H1 (cell line): ENCODE measurements around the gene ARHGAP18. TPM values are rescaled to one million over a fixed set of nuclear protein-coding genes. Genes with fewer than 3 reads are reported as not detected.

Experiments used
- CTCF ChIA-PET: fragments of 300-600 bp; sonication (Branson Sonifier 250); formaldehyde crosslinking; loops from one replicate; lab custom pipeline; 2021; ENCODE audit not compliant: partially characterized antibody; lab: Charles Lee
- POLR2A ChIA-PET: fragments of 300-600 bp; sonication (Branson Sonifier 250); formaldehyde crosslinking; loops from one replicate; lab custom pipeline; 2021; ENCODE audit warnings: inconsistent platforms; ENCODE audit not compliant: partially characterized antibody; lab: Charles Lee
- DNase-seq, 2 experiments: peaks; one replicate each; pipeline versions ENCODE4 v3.0.0 to v3.0.0-alpha.2; 2010 to 2022; ENCODE audit warnings: low spot score in 2 of 2, low read depth in 1 of 2, mixed read lengths in 1 of 2
- FAIRE-seq: peaks from 2 replicates; lab custom pipeline; 2011; peaks lifted over from hg19 to GRCh38; lab: Jason Lieb, UNC
- H2AFZ ChIP-seq: 2 replicates; pipeline ENCODE4 v1.8.1; 2012; ENCODE audit warnings: low read length, inconsistent platforms
- H2AK5ac ChIP-seq: 2 replicates; pipeline ENCODE4 v1.6.1; 2013; ENCODE audit warnings: low read depth, low read length
- H2BK120ac ChIP-seq: replicated peaks from 2 replicates; pipeline ENCODE3; 2013; ENCODE audit warnings: low read depth, low read length, inconsistent platforms
- H2BK12ac ChIP-seq: 2 replicates; pipeline ENCODE4 v1.6.1; 2013; ENCODE audit warnings: low read depth, low read length
- H2BK15ac ChIP-seq: 2 replicates; pipeline ENCODE4 v1.6.1; 2013; ENCODE audit warnings: low read length
- H2BK20ac ChIP-seq: 2 replicates; pipeline ENCODE4 v1.6.1; 2013; ENCODE audit warnings: low read length
- H2BK5ac ChIP-seq: 2 replicates; pipeline ENCODE4 v1.6.1; 2013; ENCODE audit warnings: low read depth, low read length
- H3K14ac ChIP-seq: 2 replicates; pipeline ENCODE4 v1.6.1; 2013; ENCODE audit warnings: inconsistent platforms; ENCODE audit not compliant: insufficient read length
- H3K18ac ChIP-seq: 2 replicates; pipeline ENCODE4 v1.6.1; 2013; ENCODE audit warnings: low read length; ENCODE audit errors: extremely low read depth
- H3K23ac ChIP-seq: 2 replicates; pipeline ENCODE4 v1.6.1; 2013; ENCODE audit warnings: inconsistent platforms; ENCODE audit not compliant: insufficient read length
- H3K23me2 ChIP-seq: 2 replicates; pipeline ENCODE4 v1.6.1; 2013; ENCODE audit warnings: low read depth, low read length
- H3K27ac ChIP-seq: 2 replicates; pipeline ENCODE4 v1.6.1; 2011; ENCODE audit warnings: low read depth, low read length, inconsistent platforms
- H3K27me3 ChIP-seq, 4 experiments: replicated peaks in 1 of 4; 1 replicate in 1 of 4; 2 replicates in 3 of 4; pipeline versions ENCODE4 v1.6.1 to v1.8.1; 2011 to 2013; ENCODE audit warnings: low read length in 3 of 4, mild to moderate bottlenecking in 3 of 4, inconsistent platforms in 2 of 4, mixed read lengths in 2 of 4, moderate library complexity in 1 of 4; ENCODE audit not compliant: control insufficient read depth in 3 of 4, insufficient read depth in 3 of 4; ENCODE audit errors: extremely low read depth in 1 of 4
- H3K36me3 ChIP-seq, 4 experiments: 2 replicates each; pipeline versions ENCODE4 v1.6.1 to v1.8.1; 2011 to 2013; ENCODE audit warnings: mild to moderate bottlenecking in 4 of 4, low read length in 3 of 4, moderate library complexity in 2 of 4, control low read depth in 1 of 4, inconsistent platforms in 1 of 4; ENCODE audit not compliant: insufficient read depth in 4 of 4, control insufficient read depth in 2 of 4
- H3K4ac ChIP-seq: replicated peaks from 2 replicates; pipeline ENCODE3; 2013; ENCODE audit warnings: low read length, low read depth, mixed read lengths, inconsistent platforms; ENCODE audit not compliant: insufficient read length
- H3K4me1 ChIP-seq, 4 experiments: replicated peaks in 1 of 4; 1 replicate in 1 of 4; 2 replicates in 3 of 4; pipeline versions ENCODE4 v1.6.1 to v1.8.1; 2011 to 2013; ENCODE audit warnings: low read length in 3 of 4, inconsistent platforms in 2 of 4, mixed read lengths in 1 of 4; ENCODE audit not compliant: insufficient read depth in 4 of 4, control insufficient read depth in 3 of 4
- H3K4me2 ChIP-seq, 2 experiments: 2 replicates each; pipeline versions ENCODE4 v1.6.1 to v1.8.1; 2011 to 2013; ENCODE audit warnings: low read depth in 2 of 2, low read length in 2 of 2, control low read depth in 1 of 2, inconsistent platforms in 1 of 2, mild to moderate bottlenecking in 1 of 2; ENCODE audit not compliant: insufficient read depth in 1 of 2
- H3K4me3 ChIP-seq, 4 experiments: fragments of 200-600, 300-600 bp in 1 of 4; sonication (generic), shearing (Covaris generic), sonication (Bioruptor Twin) in 1 of 4; 2 replicates each; pipeline versions ENCODE4 v1.5.1 to v1.8.1; 2011 to 2016; ENCODE audit warnings: low read length in 4 of 4, low read depth in 3 of 4, control low read depth in 2 of 4, inconsistent platforms in 2 of 4, mild to moderate bottlenecking in 2 of 4, mixed read lengths in 1 of 4, moderate library complexity in 1 of 4; ENCODE audit not compliant: insufficient read depth in 2 of 4; ENCODE audit errors: extremely low read depth in 1 of 4
- H3K56ac ChIP-seq: replicated peaks from 2 replicates; pipeline ENCODE3; 2013; ENCODE audit warnings: low read depth, mild to moderate bottlenecking, mixed read lengths, low read length, inconsistent platforms; ENCODE audit not compliant: insufficient read length
- H3K79me1 ChIP-seq: 2 replicates; pipeline ENCODE4 v1.6.1; 2013; ENCODE audit warnings: low read depth, low read length, control low read depth
- H3K79me2 ChIP-seq, 2 experiments: 2 replicates each; pipeline versions ENCODE4 v1.6.1 to v1.8.1; 2012 to 2013; ENCODE audit warnings: low read length in 2 of 2, mild to moderate bottlenecking in 2 of 2, inconsistent platforms in 1 of 2; ENCODE audit not compliant: insufficient read depth in 2 of 2, control insufficient read depth in 1 of 2
- H3K9ac ChIP-seq, 4 experiments: replicated peaks in 1 of 4; 1 replicate in 1 of 4; 2 replicates in 3 of 4; pipeline versions ENCODE4 v1.6.1 to v1.8.1; 2011 to 2013; ENCODE audit warnings: low read depth in 3 of 4, low read length in 3 of 4, control low read depth in 2 of 4, mild to moderate bottlenecking in 2 of 4, moderate library complexity in 2 of 4, inconsistent platforms in 1 of 4; ENCODE audit errors: extremely low read depth in 1 of 4
- H3K9me3 ChIP-seq, 2 experiments: 2 replicates each; pipeline versions ENCODE4 v1.6.1 to v1.8.1; 2012 to 2013; ENCODE audit warnings: mild to moderate bottlenecking in 2 of 2, moderate library complexity in 2 of 2, control low read depth in 1 of 2, inconsistent platforms in 1 of 2, low read depth in 1 of 2, low read length in 1 of 2, mixed read lengths in 1 of 2; ENCODE audit not compliant: insufficient read depth in 2 of 2
- H4K20me1 ChIP-seq, 2 experiments: replicated peaks in 1 of 2; 2 replicates each; pipeline versions ENCODE3 to v1.8.1; 2011 to 2013; ENCODE audit warnings: inconsistent platforms in 2 of 2, low read length in 2 of 2, mild to moderate bottlenecking in 1 of 2; ENCODE audit not compliant: insufficient read depth in 2 of 2, control insufficient read depth in 1 of 2
- H4K5ac ChIP-seq: 2 replicates; pipeline ENCODE4 v1.6.1; 2013; ENCODE audit warnings: low read length, low read depth, mixed read lengths, inconsistent platforms; ENCODE audit not compliant: insufficient read length
- H4K8ac ChIP-seq: 2 replicates; pipeline ENCODE4 v1.8.0; 2013; ENCODE audit warnings: mild to moderate bottlenecking, moderate library complexity, low read length, inconsistent platforms; ENCODE audit not compliant: insufficient read depth; ENCODE audit errors: extremely low read depth
- H4K91ac ChIP-seq: replicated peaks from 2 replicates; pipeline ENCODE3; 2013; ENCODE audit warnings: low read length, mixed read lengths, inconsistent platforms; ENCODE audit not compliant: insufficient read length
- EGR1 ChIP-seq: IDR thresholded peaks from 2 replicates; pipeline ENCODE4 v1.6.1; 2011; ENCODE audit warnings: low read depth, low read length, borderline replicate concordance
- FOSL1 ChIP-seq: IDR thresholded peaks from 2 replicates; pipeline ENCODE4 v1.6.1; 2011; ENCODE audit warnings: mild to moderate bottlenecking, low read depth, low read length, moderate library complexity; ENCODE audit not compliant: insufficient read depth
- GABPA ChIP-seq: IDR thresholded peaks from 2 replicates; pipeline ENCODE4 v1.6.1; 2011; ENCODE audit warnings: mild to moderate bottlenecking, low read length, moderate library complexity, borderline replicate concordance; ENCODE audit not compliant: insufficient read depth
- KDM5A ChIP-seq: fragments of 200-600 bp; IDR thresholded peaks from 2 replicates; pipeline ENCODE4 v1.7.1; 2012; ENCODE audit warnings: mild to moderate bottlenecking, low read length, inconsistent platforms, mixed read lengths
- POLR2AphosphoS5 ChIP-seq: IDR thresholded peaks from 2 replicates; pipeline ENCODE4 v1.6.1; 2011; ENCODE audit warnings: low read depth, low read length
- RAD21 ChIP-seq, 2 experiments: IDR thresholded peaks in 1 of 2; conservative IDR thresholded peaks in 1 of 2; 2 replicates each; pipeline ENCODE4 v1.6.1; 2011; ENCODE audit warnings: low read depth in 2 of 2, low read length in 2 of 2, improper control_type of control experiment in 1 of 2, inconsistent platforms in 1 of 2, mild to moderate bottlenecking in 1 of 2, moderate library complexity in 1 of 2
- SP2 ChIP-seq: IDR thresholded peaks from 2 replicates; pipeline ENCODE4 v1.6.1; 2012; ENCODE audit warnings: mild to moderate bottlenecking, low read length, inconsistent platforms
- TAF7 ChIP-seq: optimal IDR thresholded peaks from 2 replicates; pipeline ENCODE3; 2011; ENCODE audit warnings: low read depth, mild to moderate bottlenecking, inconsistent platforms, low read length, moderate library complexity, borderline replicate concordance
- TCF12 ChIP-seq: IDR thresholded peaks from 2 replicates; pipeline ENCODE4 v1.6.1; 2011; ENCODE audit warnings: low read depth, mild to moderate bottlenecking, low read length
- ZNF274 ChIP-seq: IDR thresholded peaks from 2 replicates; pipeline ENCODE4 v1.7.0; 2012; ENCODE audit warnings: low read length, borderline replicate concordance; ENCODE audit errors: extremely low read depth
- WGBS, 2 experiments: shearing (Covaris generic) in 1 of 2; methylation state at CpG; one replicate each; pipeline versions ENCODE4 v1.1.6 to v1.1.7; 2013 to 2015; ENCODE audit warnings: low lambda C conversion rate in 2 of 2, mixed read lengths in 2 of 2, inconsistent platforms in 1 of 2, low coverage in 1 of 2, missing lambda C conversion rate in 1 of 2; ENCODE audit not compliant: insufficient replicate concordance in 2 of 2, insufficient coverage in 1 of 2, insufficient read length in 1 of 2; ENCODE audit errors: extremely low coverage in 1 of 2, missing lambda C conversion rate in 1 of 2; 5-methylcytosine and 5-hydroxymethylcytosine counted together
- polyA plus RNA-seq, 7 experiments: library from polyadenylated mRNA; depleted of rRNA in 3 of 7; stranded (reverse) in 5 of 7; unstranded in 2 of 7; fragments of >200 nt in 5 of 7; fragments of 200-250 nt in 2 of 7; gene quantifications; 1 replicate in 5 of 7; 2 replicates in 1 of 7; 4 replicates in 1 of 7; pipeline versions ENCODE4 v1.2.1 to v1.2.3, GENCODE V29; 2011 to 2013; ENCODE audit warnings: missing spikeins in 2 of 7, mixed read lengths in 2 of 7
- total RNA-seq: library from RNA; stranded (reverse); fragmentation: NEBNext Ultra II Directional; extraction: Animal tissue kit (Norgen Biotek cat#: 25700); gene quantifications from 2 replicates; pipeline ENCODE4 v1.2.1, GENCODE V29; 2021
- TF ChIP-seq, protein P1 (sequence below): IDR thresholded peaks from 2 replicates; pipeline ENCODE4 v1.6.1; 2012; ENCODE audit warnings: inconsistent platforms

ARHGAP18 gene
- total and polyA plus RNA-seq, 2 of the 8 experiments (the other 6 are each of a cell fraction or from before 2014, with no cell fraction given): 0.83 to 4.5 TPM

DNA sequence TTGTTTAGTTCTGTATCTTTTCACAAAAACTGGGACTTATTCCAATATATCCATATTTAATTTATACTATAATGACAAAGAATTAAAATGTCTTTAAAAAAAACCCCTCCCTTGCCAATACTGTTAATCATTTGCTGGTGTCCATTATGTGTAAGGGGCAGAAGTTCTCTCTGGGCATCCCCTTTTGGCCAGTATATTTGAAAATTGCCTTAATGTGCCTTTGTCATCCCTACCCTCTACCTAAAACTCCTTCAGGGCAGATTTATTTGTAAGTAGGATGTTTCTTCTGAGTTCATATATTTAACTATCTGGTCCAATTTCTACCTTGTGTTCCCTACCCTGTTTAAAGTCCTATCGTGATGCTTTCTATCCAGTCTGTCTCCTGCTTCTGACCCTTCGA is 62.9 kb downstream of the ARHGAP18 start:
- Histone ChIP-seq H3K4me3 (no peak overlapping the region), H3K4me1 (peaks cover 0 to 6% (median 0%) of the 10 kb centered on the region in 4 experiments; a peak in 3 of 7 replicates), H4K8ac (no peak overlapping the region), H2BK120ac (no peak overlapping the region), H3K18ac (no peak overlapping the region), H2BK12ac (no peak overlapping the region), H3K9me3 (no peaks in the 10 kb centered on the region), H3K27me3 (no peaks in the 10 kb centered on the region), H2AFZ (no peak overlapping the region), H3K4ac (no peak overlapping the region), H3K4me2 (no peak overlapping the region), H2BK15ac (no peak overlapping the region), H2BK20ac (no peak overlapping the region), H3K23ac (no peak overlapping the region), H3K79me1 (no peaks in the 10 kb centered on the region), H4K91ac (no peak overlapping the region), H3K14ac (no peak overlapping the region), H4K20me1 (no peaks in the 10 kb centered on the region), H4K5ac (no peak overlapping the region), H3K23me2 (no peaks in the 10 kb centered on the region), H3K56ac (no peak overlapping the region), H2AK5ac (no peak overlapping the region), H2BK5ac (no peak overlapping the region), H3K79me2 (no peaks in the 10 kb centered on the region), H3K27ac (no peak overlapping the region), H3K36me3 (no peaks in the 10 kb centered on the region), H3K9ac (no peak overlapping the region)
- POLR2A ChIA-PET: no interaction called here
- DNase-seq: no peak
- FAIRE-seq: no peak
- 86% methylated on average over 2 of the region's 2 CpGs; no CpG with 5 or more reads in 1 of the 2 experiments for WGBS, 2 experiments
- CTCF ChIA-PET: interaction anchor here (0.7 to 1.5 kb wide), 2 partner anchors 24 to 148 kb away, joined by 3 read pairs; no protein-coding TSS in a partner anchor
- TF ChIP-seq, protein P1, sequence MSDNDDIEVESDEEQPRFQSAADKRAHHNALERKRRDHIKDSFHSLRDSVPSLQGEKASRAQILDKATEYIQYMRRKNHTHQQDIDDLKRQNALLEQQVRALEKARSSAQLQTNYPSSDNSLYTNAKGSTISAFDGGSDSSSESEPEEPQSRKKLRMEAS: no peak
- TF ChIP-seq KDM5A: no peak
- TF ChIP-seq SP2: no peak
- no peak for TF ChIP-seq POLR2AphosphoS5
- TF ChIP-seq TAF7: no peak
- TF ChIP-seq ZNF274: no peak
- no peak for TF ChIP-seq FOSL1
- TF ChIP-seq RAD21 (IDR thresholded peaks at IDR 0.05 in 1 of 2, conservative IDR thresholded peaks at IDR 0.05 in 1 of 2; ENCODE audit: low read depth in 2 of 2, low read length in 2 of 2): no peak
- no peak for TF ChIP-seq GABPA
- no peak for TF ChIP-seq EGR1
- no peak for TF ChIP-seq TCF12
